GM12878 (cell line): Measurements from ENCODE around the gene ZACN. TPM values are rescaled to one million over a fixed set of nuclear protein-coding genes. Genes with fewer than 3 reads are reported as not detected.

ENCODE experiments used
- CHD4 ChIP-seq: fragments of 200-600 bp; sonication (generic); IDR thresholded peaks from 2 replicates; pipeline ENCODE4 v1.6.1; 2016; ENCODE audit warnings: mild to moderate bottlenecking
- ELK1 ChIP-seq: IDR thresholded peaks from 2 replicates; pipeline ENCODE4 v1.6.1; 2012; ENCODE audit warnings: low read depth, low read length, improper control_type of control experiment
- ESRRA ChIP-seq: IDR thresholded peaks from 2 replicates; pipeline ENCODE4 v1.6.1; 2012; ENCODE audit warnings: mild to moderate bottlenecking, low read length, improper control_type of control experiment
- FOXM1 ChIP-seq: IDR thresholded peaks from 2 replicates; pipeline ENCODE4 v1.6.1; 2012; ENCODE audit warnings: low read depth, mild to moderate bottlenecking, inconsistent platforms, low read length, moderate library complexity
- GABPA ChIP-seq: IDR thresholded peaks from 2 replicates; pipeline ENCODE4 v1.6.1; 2014; ENCODE audit warnings: antibody characterized with exemption, low read depth, mild to moderate bottlenecking, inconsistent platforms
- HDAC6 ChIP-seq: fragments of 200-600 bp; sonication (generic); IDR thresholded peaks from one replicate; pipeline ENCODE4 v1.8.0; 2017; ENCODE audit warnings: antibody characterized with exemption; ENCODE audit not compliant: unreplicated experiment
- IKZF1 ChIP-seq: fragments of 450-650 bp; conservative IDR thresholded peaks from 2 replicates; pipeline ENCODE4 v1.6.1; 2017; ENCODE audit warnings: antibody characterized with exemption, mild to moderate bottlenecking
- KAT2A ChIP-seq: conservative IDR thresholded peaks from 2 replicates; pipeline ENCODE4 v1.6.1; 2011; ENCODE audit warnings: low read depth, low read length; ENCODE audit not compliant: control insufficient read depth
- MYC ChIP-seq: IDR thresholded peaks from 2 replicates; pipeline ENCODE4 v1.6.1; 2011; ENCODE audit warnings: mild to moderate bottlenecking, low read length, moderate library complexity, inconsistent platforms; ENCODE audit not compliant: insufficient read depth, insufficient replicate concordance, insufficient read length, severe bottlenecking
- NFIC ChIP-seq: IDR thresholded peaks from 2 replicates; pipeline ENCODE4 v1.6.1; 2012; ENCODE audit warnings: low read depth, mild to moderate bottlenecking, inconsistent platforms, low read length, moderate library complexity
- NR2F1 ChIP-seq: fragments of 450-650 bp; conservative IDR thresholded peaks from 2 replicates; pipeline ENCODE4 v1.6.1; 2017; ENCODE audit warnings: mild to moderate bottlenecking
- RBBP5 ChIP-seq: fragments of 200-600 bp; sonication (generic); conservative IDR thresholded peaks from 2 replicates; pipeline ENCODE4 v1.6.1; 2016
- RELB ChIP-seq: fragments of 450-650 bp; IDR thresholded peaks from 2 replicates; pipeline ENCODE4 v1.6.1; 2017; ENCODE audit warnings: low read depth, mild to moderate bottlenecking, moderate library complexity
- RFX5 ChIP-seq: IDR thresholded peaks from 2 replicates; pipeline ENCODE4 v1.6.1; 2011; ENCODE audit warnings: low read depth, low read length, improper control_type of control experiment
- RUNX3 ChIP-seq: IDR thresholded peaks from 2 replicates; pipeline ENCODE4 v1.6.1; 2012; ENCODE audit warnings: low read length, inconsistent platforms
- SIX5 ChIP-seq: IDR thresholded peaks from 2 replicates; pipeline ENCODE4 v1.6.1; 2011; ENCODE audit warnings: mild to moderate bottlenecking, low read depth, low read length, moderate library complexity; ENCODE audit not compliant: severe bottlenecking
- STAT3 ChIP-seq: IDR thresholded peaks from 2 replicates; pipeline ENCODE4 v1.6.1; 2011; ENCODE audit warnings: low read depth, low read length, improper control_type of control experiment
- TCF7 ChIP-seq: IDR thresholded peaks from 2 replicates; pipeline ENCODE4 v1.6.1; 2014; ENCODE audit warnings: antibody characterized with exemption, borderline replicate concordance
- YBX1 ChIP-seq: fragments of 450-650 bp; IDR thresholded peaks from 2 replicates; pipeline ENCODE4 v1.6.1; 2016; ENCODE audit warnings: antibody characterized with exemption
- ZSCAN29 ChIP-seq: fragments of 450-650 bp; IDR thresholded peaks from 2 replicates; pipeline ENCODE4 v1.6.1; 2017; ENCODE audit warnings: mild to moderate bottlenecking, moderate library complexity
- polyA plus RNA-seq, 11 experiments: library from polyadenylated mRNA; depleted of rRNA in 4 of 11; unstranded in 6 of 11; stranded (reverse) in 5 of 11; fragments of >200 nt; fragmentation: Nextera tagmentation in 4 of 11; fragmentation: Illumina TruSeq in 1 of 11; extraction: Ambion mirVana in 4 of 11; extraction: Trizol in 1 of 11; gene quantifications; 1 replicate in 1 of 11; 2 replicates in 10 of 11; pipeline versions ENCODE4 v1.2.1 to v1.2.3, GENCODE V29; 2011 to 2016; ENCODE audit warnings: inconsistent platforms in 2 of 11, missing spikeins in 2 of 11, low read depth in 1 of 11
- total RNA-seq, 4 experiments: library from RNA; depleted of rRNA in 3 of 4; stranded (reverse); fragments of >200 nt in 3 of 4; fragmentation: Illumina TruSeq in 1 of 4; extraction: Trizol in 1 of 4; gene quantifications; 2 replicates each; pipeline versions ENCODE4 v1.2.1 to v1.2.3, GENCODE V29; 2013 to 2021
- TF ChIP-seq, protein P1 (sequence below): IDR thresholded peaks from 2 replicates; pipeline ENCODE4 v1.6.1; 2011; ENCODE audit warnings: low read depth, low read length, improper control_type of control experiment, borderline replicate concordance
- TF ChIP-seq, protein P2 (sequence below): fragments of 450-650 bp; IDR thresholded peaks from 2 replicates; pipeline ENCODE4 v1.6.1; 2017; ENCODE audit warnings: mild to moderate bottlenecking
- TF ChIP-seq, protein P3 (sequence below): fragments of 450-650 bp; formaldehyde crosslinking; IDR thresholded peaks from 2 replicates; pipeline ENCODE4 v1.5.0; 2022; ENCODE audit warnings: mild to moderate bottlenecking, missing genetic modification characterization

The ZACN gene
- total and polyA plus RNA-seq, 10 of the 15 experiments (the other 5 are each of a cell fraction or from before 2014, with no cell fraction given) = 0.06 to 11.3 (median 0.47) TPM; not detected in 2

- no peak for TF ChIP-seq ELK1
- TF ChIP-seq RBBP5 = no peak
- TF ChIP-seq SIX5 = peak; percentile 37
- no peak for TF ChIP-seq CHD4
- no peak for TF ChIP-seq STAT3
- TF ChIP-seq, protein P1, sequence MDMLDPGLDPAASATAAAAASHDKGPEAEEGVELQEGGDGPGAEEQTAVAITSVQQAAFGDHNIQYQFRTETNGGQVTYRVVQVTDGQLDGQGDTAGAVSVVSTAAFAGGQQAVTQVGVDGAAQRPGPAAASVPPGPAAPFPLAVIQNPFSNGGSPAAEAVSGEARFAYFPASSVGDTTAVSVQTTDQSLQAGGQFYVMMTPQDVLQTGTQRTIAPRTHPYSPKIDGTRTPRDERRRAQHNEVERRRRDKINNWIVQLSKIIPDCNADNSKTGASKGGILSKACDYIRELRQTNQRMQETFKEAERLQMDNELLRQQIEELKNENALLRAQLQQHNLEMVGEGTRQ = no peak
- no peak for TF ChIP-seq HDAC6
- TF ChIP-seq YBX1 = no peak
- TF ChIP-seq RUNX3 = no peak
- peak; percentile 19; the same call in 1 of the 2 replicates for TF ChIP-seq RELB
- no peak for TF ChIP-seq NFIC
- no peak for TF ChIP-seq ZSCAN29
- no peak for TF ChIP-seq ESRRA
- TF ChIP-seq TCF7 = no peak
- no peak for TF ChIP-seq RFX5
- TF ChIP-seq GABPA = no peak
- TF ChIP-seq NR2F1 = 0 out of 2 replicates have a peak, but pooled peaks have one; percentile 24
- TF ChIP-seq, protein P2, sequence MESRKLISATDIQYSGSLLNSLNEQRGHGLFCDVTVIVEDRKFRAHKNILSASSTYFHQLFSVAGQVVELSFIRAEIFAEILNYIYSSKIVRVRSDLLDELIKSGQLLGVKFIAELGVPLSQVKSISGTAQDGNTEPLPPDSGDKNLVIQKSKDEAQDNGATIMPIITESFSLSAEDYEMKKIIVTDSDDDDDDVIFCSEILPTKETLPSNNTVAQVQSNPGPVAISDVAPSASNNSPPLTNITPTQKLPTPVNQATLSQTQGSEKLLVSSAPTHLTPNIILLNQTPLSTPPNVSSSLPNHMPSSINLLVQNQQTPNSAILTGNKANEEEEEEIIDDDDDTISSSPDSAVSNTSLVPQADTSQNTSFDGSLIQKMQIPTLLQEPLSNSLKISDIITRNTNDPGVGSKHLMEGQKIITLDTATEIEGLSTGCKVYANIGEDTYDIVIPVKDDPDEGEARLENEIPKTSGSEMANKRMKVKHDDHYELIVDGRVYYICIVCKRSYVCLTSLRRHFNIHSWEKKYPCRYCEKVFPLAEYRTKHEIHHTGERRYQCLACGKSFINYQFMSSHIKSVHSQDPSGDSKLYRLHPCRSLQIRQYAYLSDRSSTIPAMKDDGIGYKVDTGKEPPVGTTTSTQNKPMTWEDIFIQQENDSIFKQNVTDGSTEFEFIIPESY = no peak
- TF ChIP-seq IKZF1 = peak; percentile 86
- TF ChIP-seq KAT2A = no peak
- TF ChIP-seq, protein P3, sequence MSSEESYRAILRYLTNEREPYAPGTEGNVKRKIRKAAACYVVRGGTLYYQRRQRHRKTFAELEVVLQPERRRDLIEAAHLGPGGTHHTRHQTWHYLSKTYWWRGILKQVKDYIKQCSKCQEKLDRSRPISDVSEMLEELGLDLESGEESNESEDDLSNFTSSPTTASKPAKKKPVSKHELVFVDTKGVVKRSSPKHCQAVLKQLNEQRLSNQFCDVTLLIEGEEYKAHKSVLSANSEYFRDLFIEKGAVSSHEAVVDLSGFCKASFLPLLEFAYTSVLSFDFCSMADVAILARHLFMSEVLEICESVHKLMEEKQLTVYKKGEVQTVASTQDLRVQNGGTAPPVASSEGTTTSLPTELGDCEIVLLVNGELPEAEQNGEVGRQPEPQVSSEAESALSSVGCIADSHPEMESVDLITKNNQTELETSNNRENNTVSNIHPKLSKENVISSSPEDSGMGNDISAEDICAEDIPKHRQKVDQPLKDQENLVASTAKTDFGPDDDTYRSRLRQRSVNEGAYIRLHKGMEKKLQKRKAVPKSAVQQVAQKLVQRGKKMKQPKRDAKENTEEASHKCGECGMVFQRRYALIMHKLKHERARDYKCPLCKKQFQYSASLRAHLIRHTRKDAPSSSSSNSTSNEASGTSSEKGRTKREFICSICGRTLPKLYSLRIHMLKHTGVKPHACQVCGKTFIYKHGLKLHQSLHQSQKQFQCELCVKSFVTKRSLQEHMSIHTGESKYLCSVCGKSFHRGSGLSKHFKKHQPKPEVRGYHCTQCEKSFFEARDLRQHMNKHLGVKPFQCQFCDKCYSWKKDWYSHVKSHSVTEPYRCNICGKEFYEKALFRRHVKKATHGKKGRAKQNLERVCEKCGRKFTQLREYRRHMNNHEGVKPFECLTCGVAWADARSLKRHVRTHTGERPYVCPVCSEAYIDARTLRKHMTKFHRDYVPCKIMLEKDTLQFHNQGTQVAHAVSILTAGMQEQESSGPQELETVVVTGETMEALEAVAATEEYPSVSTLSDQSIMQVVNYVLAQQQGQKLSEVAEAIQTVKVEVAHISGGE (CRISPR knock-in tag) = no peak
- TF ChIP-seq FOXM1 = no peak
- peak; percentile 43 for TF ChIP-seq MYC
These were observed 6.7 kb upstream of the ZACN start, which contains the start of gene SRP68 (continued) for GRCh38 chr17:76072148-76072858.
